Measurements from ENCODE around the gene ACSL1. TPM values are rescaled to one million over a fixed set of nuclear protein-coding genes. Genes with fewer than 3 reads are reported as not detected.

The ACSL1 gene
- total RNA-seq, 1 experiment from 2014 or later, result 3.5 TPM

DNA sequence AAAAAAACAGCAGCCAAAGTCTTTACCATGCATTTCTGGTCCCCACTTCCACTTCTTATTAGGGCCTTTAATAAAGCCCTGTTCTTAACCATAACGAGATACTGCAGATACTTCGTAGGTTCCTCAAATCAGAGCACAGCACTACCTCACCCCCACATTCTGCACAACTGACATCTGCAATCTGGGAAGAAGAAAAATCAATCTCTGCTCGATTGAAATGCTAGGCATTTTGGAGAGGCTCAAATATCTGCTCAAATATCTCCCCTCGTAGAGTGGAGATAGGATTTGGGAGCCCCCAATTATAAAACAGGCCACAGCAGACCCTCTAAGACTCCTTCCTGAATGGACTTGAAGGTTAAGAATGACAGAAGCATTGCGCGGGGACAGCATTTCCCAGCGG is 51.6 kb downstream of the ACSL1 start:
- Histone ChIP-seq H2AFZ (ENCODE audit: low read length) (no peak overlapping the region), H3K4me2 (ENCODE audit: insufficient read depth, insufficient read length, low read length) (no peak overlapping the region), H4K91ac (ENCODE audit: insufficient read length, low read depth, low read length) (no peak overlapping the region), H4K8ac (replicated peaks; ENCODE audit: insufficient read length, low read depth, low read length) (no peak overlapping the region), H4K5ac (ENCODE audit: insufficient read length, low read depth, low read length) (no peak overlapping the region), H3T11ph (ENCODE audit: low read length) (no peak overlapping the region), H3K23me2 (ENCODE audit: insufficient read length, low read depth, low read length, poor library complexity, severe bottlenecking) (no peaks in the 10 kb centered on the region), H3K79me1 (ENCODE audit: insufficient read depth, low read depth, low read length, poor library complexity, severe bottlenecking) (no peaks in the 10 kb centered on the region), H2BK120ac (ENCODE audit: low read depth, low read length, poor library complexity, severe bottlenecking) (no peak overlapping the region), H3K27me3 (ENCODE audit: insufficient read depth, low read length) (no peaks in the 10 kb centered on the region), H2AK5ac (ENCODE audit: insufficient read length, low read length) (no peak overlapping the region), H2BK5ac (ENCODE audit: insufficient read length, low read length) (no peak overlapping the region), H2BK15ac (ENCODE audit: low read depth, low read length) (no peak overlapping the region), H3K14ac (ENCODE audit: insufficient read depth, low read length) (no peak overlapping the region), H3K56ac (ENCODE audit: insufficient read length, low read depth, low read length) (no peak overlapping the region), H3K27ac (ENCODE audit: insufficient read length, low read depth, low read length) (no peak overlapping the region), H4K20me1 (ENCODE audit: control insufficient read depth, insufficient read depth, insufficient read length) (no peaks in the 10 kb centered on the region), H3K4ac (ENCODE audit: low read depth, low read length) (no peak overlapping the region), H3K9ac (ENCODE audit: extremely low read depth, insufficient read length, low read length) (no peak overlapping the region), H3K23ac (ENCODE audit: insufficient read length, low read depth, low read length) (no peak overlapping the region), H2BK20ac (ENCODE audit: low read depth, low read length, poor library complexity, severe bottlenecking) (no peak overlapping the region), H3K9me3 (ENCODE audit: control insufficient read depth, low read depth, low read length) (no peaks in the 10 kb centered on the region), H3K79me2 (ENCODE audit: insufficient read depth, low read length) (no peaks in the 10 kb centered on the region), H2BK12ac (ENCODE audit: insufficient read length, low read depth, low read length) (no peak overlapping the region), H3K18ac (ENCODE audit: insufficient read length, low read depth, low read length) (no peak overlapping the region), H3K4me1 (ENCODE audit: insufficient read depth, low read length) (no peaks in the 10 kb centered on the region)
- DNase-seq, result no peak
- Mint-ChIP-seq H3K4me3 (no peak overlapping the region), H3K9me3 (peaks cover 2% of the 10 kb centered on the region in 2 experiments), H3K27me3 (ENCODE audit: low read depth) (no peaks in the 10 kb centered on the region), H3K4me1 (no peaks in the 10 kb centered on the region), H3K36me3 (ENCODE audit: insufficient read depth in 1 of 3, low read depth in 3 of 3) (peaks cover 2 to 4% (median 3%) of the 10 kb centered on the region in 3 experiments; a peak in 6 of 7 replicates), H3K27ac (no peak overlapping the region)
- TF ChIP-seq, protein P1, sequence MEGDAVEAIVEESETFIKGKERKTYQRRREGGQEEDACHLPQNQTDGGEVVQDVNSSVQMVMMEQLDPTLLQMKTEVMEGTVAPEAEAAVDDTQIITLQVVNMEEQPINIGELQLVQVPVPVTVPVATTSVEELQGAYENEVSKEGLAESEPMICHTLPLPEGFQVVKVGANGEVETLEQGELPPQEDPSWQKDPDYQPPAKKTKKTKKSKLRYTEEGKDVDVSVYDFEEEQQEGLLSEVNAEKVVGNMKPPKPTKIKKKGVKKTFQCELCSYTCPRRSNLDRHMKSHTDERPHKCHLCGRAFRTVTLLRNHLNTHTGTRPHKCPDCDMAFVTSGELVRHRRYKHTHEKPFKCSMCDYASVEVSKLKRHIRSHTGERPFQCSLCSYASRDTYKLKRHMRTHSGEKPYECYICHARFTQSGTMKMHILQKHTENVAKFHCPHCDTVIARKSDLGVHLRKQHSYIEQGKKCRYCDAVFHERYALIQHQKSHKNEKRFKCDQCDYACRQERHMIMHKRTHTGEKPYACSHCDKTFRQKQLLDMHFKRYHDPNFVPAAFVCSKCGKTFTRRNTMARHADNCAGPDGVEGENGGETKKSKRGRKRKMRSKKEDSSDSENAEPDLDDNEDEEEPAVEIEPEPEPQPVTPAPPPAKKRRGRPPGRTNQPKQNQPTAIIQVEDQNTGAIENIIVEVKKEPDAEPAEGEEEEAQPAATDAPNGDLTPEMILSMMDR (conservative IDR thresholded peaks at IDR 0.05), result no peak
- no CpG with 5 or more reads among the region's 7 CpGs for WGBS (ENCODE audit: extremely low coverage, insufficient read length, low lambda C conversion rate)
